ENCODE data around the gene MICAL3. TPM values are rescaled to one million over a fixed set of nuclear protein-coding genes. Genes with fewer than 3 reads are reported as not detected.

MICAL3 gene
- total RNA-seq, 1 experiment from 2014 or later = 47.1 TPM

DNA sequence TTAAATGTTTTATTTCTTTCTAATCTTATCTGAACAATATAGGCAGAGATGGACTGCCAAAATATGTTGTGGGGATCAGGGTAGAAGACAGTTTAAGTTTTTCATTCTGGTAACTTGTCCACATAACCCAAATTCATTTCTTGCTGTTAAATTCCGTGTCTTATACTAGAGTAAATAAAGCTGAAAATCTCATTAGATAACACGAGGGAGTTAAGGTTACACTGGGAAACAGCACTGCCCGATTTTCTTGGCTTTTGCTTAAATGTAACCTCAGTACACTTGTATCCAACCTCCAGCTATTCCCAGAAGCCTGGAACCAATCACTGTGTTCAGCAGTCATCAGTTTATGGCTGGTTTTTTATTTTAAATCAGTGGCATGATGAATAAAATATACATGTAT, 48.2 kb downstream of the MICAL3 start:
- Histone ChIP-seq H3K4me1 (ENCODE audit: control insufficient read depth, insufficient read depth, low read length) (peaks cover 19% of the 10 kb centered on the region), H3K4me3 (ENCODE audit: low read depth in 2 of 2, low read length in 2 of 2) (no peak overlapping the region), H3K27ac (ENCODE audit: low read length) (no peak overlapping the region), H3K9me3 (ENCODE audit: control insufficient read depth, insufficient read depth, low read depth, low read length) (no peaks in the 10 kb centered on the region), H3K36me3 (ENCODE audit: control insufficient read depth, insufficient read depth, low read length) (no peaks in the 10 kb centered on the region), H3K27me3 (ENCODE audit: control insufficient read depth, insufficient read depth, low read length) (no peaks in the 10 kb centered on the region)
- POLR2A ChIA-PET = no interaction called here
- CTCF ChIA-PET = no interaction called here
- DNase-seq (ENCODE audit: low read depth, low spot score) (no peak), ATAC-seq (no peak)
- TF ChIP-seq POLR2AphosphoS5 (IDR thresholded peaks at IDR 0.05; ENCODE audit: low read depth, low read length) (no peak), SIN3A (IDR thresholded peaks at IDR 0.05; ENCODE audit: borderline replicate concordance, insufficient read depth, low read depth, low read length) (no peak), TCF7L2 (IDR thresholded peaks at IDR 0.05; ENCODE audit: low read depth, low read length) (no peak), REST (IDR thresholded peaks at IDR 0.05; ENCODE audit: insufficient read depth in 1 of 2, low read depth in 2 of 2, low read length in 1 of 2) (no peak)
- TF ChIP-seq, protein P1, sequence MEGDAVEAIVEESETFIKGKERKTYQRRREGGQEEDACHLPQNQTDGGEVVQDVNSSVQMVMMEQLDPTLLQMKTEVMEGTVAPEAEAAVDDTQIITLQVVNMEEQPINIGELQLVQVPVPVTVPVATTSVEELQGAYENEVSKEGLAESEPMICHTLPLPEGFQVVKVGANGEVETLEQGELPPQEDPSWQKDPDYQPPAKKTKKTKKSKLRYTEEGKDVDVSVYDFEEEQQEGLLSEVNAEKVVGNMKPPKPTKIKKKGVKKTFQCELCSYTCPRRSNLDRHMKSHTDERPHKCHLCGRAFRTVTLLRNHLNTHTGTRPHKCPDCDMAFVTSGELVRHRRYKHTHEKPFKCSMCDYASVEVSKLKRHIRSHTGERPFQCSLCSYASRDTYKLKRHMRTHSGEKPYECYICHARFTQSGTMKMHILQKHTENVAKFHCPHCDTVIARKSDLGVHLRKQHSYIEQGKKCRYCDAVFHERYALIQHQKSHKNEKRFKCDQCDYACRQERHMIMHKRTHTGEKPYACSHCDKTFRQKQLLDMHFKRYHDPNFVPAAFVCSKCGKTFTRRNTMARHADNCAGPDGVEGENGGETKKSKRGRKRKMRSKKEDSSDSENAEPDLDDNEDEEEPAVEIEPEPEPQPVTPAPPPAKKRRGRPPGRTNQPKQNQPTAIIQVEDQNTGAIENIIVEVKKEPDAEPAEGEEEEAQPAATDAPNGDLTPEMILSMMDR (IDR thresholded peaks at IDR 0.05) = no peak
- no TSS peak for BruUV-seq (replicated peaks)
- intact Hi-C loops (cut with micrococcal nuclease; ENCODE audit: unreplicated experiment) (no loop called here), in situ Hi-C loops (cut with HindIII; ENCODE audit: low pct_unique_long_range_greater_than_20kb, low sequenced_read_pairs) (no loop called here)

DNA sequence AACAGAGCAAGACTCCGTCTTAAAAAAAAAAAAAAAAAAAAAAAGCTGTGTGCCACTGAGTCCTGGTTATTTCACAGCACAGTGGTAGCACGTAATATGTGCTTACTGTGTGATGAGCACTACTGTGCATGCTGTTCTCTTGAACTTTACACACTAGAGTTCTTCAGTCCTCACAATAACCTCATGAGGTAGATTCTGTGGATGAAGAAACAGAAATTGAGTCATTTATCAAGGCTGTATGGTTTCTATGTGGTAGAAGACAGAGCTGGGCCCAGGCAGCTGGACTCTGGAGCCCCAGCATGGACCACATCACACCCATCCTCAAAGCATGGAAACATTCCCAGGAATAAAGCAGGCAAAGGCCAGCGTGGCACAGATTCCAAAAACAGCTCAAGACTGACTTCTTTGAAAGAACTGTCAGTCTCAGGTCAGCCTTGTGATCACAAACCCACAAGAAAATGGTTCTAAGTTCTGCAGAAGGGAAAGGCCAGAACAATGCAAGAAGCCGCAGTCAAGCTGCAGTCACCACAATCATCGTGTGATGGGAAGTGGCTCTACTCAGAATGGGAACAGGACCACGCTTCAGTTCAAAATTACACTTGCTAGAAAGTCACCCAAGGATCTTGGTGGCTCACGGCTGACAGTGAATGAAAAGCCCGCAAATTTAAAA, 49.5 kb downstream of the MICAL3 start:
- TF ChIP-seq SIN3A (IDR thresholded peaks at IDR 0.05; ENCODE audit: borderline replicate concordance, insufficient read depth, low read depth, low read length) (no peak), REST (IDR thresholded peaks at IDR 0.05; ENCODE audit: insufficient read depth in 1 of 2, low read depth in 2 of 2, low read length in 1 of 2) (no peak), TCF7L2 (IDR thresholded peaks at IDR 0.05; ENCODE audit: low read depth, low read length) (no peak), POLR2AphosphoS5 (IDR thresholded peaks at IDR 0.05; ENCODE audit: low read depth, low read length) (no peak)
- TF ChIP-seq, protein P1 (IDR thresholded peaks at IDR 0.05) = no peak
- Histone ChIP-seq H3K36me3 (ENCODE audit: control insufficient read depth, insufficient read depth, low read length) (no peaks in the 10 kb centered on the region), H3K27me3 (ENCODE audit: control insufficient read depth, insufficient read depth, low read length) (no peaks in the 10 kb centered on the region), H3K4me3 (ENCODE audit: low read depth in 2 of 2, low read length in 2 of 2) (no peak overlapping the region), H3K9me3 (ENCODE audit: control insufficient read depth, insufficient read depth, low read depth, low read length) (no peaks in the 10 kb centered on the region), H3K27ac (ENCODE audit: low read length) (no peak overlapping the region), H3K4me1 (ENCODE audit: control insufficient read depth, insufficient read depth, low read length) (peaks cover 9% of the 10 kb centered on the region)
- in situ Hi-C loops (cut with HindIII; ENCODE audit: low pct_unique_long_range_greater_than_20kb, low sequenced_read_pairs) (no loop called here), intact Hi-C loops (cut with micrococcal nuclease; ENCODE audit: unreplicated experiment) (no loop called here)
- POLR2A ChIA-PET = interaction anchor here (0.7 kb wide), 1 partner anchor 28 kb away, joined by 4 read pairs; no protein-coding TSS in a partner anchor
- no TSS peak for BruUV-seq (replicated peaks)
- ATAC-seq = no peak
- DNase-seq (ENCODE audit: low read depth, low spot score) = no peak
- CTCF ChIA-PET = no interaction called here

Data from Panc1 (cell line).